Activated CD4-positive, CD25-positive, alpha-beta regulatory T cell treated with anti-CD3 and anti-CD28 coated beads, Interleukin-2, amount 50 U/mL, for 16 hours (primary cell): ENCODE results near the gene TWF2.

Experiments
- DNase-seq: peaks from one replicate; pipeline ENCODE4 v3.0.0-alpha.2; 2020; ENCODE audit warnings: low read depth, low spot score

Gene TWF2

DNA sequence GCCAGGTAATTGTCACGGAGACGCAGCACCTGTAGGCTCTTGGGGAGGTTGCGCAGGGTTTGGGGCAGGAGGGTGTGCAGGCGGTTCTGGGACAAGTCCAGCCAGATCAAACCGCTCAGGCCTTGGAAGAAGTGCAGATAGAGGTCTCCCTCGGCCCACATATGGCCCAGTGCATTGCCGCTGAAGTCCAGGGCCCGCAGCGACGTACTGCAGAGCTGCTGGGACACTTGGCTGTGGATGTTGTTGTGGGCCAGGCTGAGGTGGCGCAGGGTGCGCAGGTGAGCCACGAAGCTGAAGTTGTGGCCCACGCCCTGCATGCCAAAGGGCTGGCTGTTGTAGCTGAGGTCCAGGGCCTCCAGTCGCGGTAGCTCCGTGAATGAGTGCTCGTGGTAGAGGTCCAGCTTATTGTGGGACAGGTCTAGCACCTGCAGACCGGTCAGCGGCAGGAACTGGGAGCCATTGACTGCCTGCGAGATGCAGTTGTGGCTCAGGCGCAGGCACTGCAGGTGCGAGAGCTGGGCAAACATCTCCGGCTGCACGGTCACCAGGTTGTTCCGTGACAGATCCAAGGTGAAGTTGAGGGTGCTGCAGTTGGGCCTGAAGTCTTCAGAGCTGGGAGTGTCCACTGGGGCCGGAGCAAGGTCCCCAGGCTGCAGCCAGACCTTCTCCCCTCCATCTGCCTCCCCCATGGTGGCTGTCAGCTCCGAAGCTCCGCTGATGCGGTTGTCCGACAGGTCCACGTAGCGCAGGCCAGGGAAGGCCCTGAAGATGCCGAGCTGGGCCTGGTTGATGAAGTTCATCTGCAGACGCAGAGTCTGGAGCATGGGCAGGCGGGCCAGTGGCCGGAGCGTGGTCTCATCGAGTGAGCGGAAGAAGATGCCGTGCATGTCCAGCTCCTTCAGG lies 16.4 kb downstream of the TWF2 start:
- DNase-seq: no peak

DNA sequence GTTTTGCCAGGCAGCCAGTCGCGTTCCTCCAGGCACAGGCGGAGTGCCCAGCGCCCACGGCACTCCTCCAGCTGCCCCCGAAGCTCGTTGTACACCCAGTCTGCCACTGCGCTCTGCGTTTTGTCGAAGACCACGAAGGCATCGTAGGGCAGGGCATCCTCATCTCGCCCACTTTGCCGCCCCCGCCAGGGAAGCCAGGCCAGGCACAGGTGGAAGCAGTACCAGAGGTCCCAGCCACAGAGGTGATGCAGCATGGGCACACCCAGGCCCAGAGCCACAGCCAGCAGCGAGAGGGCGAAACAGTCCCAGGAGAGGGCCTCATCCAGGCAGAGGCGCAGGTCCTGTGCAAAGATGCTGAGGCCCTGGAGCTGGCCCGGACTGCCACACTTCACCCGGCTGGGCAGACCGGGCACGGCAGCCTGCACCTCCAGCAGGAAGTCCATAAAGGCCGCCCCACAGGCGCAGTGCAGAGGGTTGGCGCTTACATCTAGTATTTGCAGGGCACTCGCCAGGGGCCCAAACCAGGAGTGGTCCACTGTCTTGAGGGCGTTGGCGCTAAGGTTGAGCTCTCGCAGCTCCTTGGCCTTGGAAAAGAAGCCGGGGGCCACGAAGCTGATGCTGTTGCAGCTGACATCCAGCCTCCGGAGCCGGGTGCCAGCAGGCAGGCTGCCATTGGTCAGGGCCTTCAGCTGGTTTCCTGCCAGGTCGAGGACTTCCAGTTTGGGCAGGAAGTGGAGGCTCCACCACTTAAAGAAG lies 17.2 kb downstream of the TWF2 start:
- no peak for DNase-seq

DNA sequence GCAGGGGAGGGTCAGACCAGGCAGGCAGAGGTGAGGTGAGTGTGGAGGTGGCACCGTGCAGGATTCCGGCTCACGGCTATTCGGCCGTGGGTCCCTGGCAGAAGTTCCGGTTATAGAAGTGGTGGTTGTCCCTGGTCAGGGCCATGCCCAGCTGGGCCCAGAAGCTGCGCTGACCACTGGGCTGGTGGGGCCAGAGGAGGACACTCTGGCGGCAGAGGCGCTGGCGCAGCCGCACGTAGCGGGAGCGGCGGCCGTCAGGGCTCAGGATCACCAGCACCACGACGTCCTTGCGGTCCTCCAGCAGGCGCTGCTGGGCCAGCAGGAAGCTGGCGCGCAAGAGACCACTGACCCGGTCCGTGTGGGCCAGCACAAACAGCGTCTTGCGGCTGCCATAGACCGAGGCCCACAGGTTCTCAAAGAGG lies 17.8 kb downstream of the TWF2 start:
- DNase-seq: no peak

DNA sequence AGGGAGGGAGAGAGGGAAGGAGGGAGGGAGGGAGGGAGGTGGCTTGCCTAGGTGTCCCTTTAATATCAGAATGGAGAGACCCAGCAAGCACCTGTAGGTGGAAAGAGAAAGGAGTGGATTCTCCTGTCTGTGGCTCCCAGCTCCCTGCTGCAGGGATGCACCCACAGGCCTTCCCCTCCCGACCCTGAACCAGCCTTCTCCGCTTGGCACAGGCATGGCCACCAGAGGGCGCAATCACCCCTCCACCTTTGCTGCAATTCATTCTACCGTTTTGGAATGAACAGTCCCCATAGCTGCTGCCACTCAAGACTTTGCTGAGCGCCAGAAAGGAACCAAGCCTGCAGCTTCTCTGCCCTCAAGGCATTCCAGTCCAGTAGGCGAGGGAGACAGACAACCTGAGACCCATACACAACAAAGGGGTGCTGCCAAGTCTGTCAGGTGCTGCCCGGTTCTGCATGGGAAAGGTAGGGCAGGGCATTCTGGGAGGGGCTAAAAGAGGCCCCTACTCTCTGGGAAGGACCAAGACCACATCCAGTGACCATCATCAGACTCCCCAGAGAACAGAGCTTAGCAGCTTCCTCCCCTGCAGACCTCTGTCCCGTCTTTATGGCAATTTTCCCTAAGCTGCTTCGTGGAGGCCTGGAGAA lies 18.5 kb downstream of the TWF2 start:
- DNase-seq: peak; percentile 80

DNA sequence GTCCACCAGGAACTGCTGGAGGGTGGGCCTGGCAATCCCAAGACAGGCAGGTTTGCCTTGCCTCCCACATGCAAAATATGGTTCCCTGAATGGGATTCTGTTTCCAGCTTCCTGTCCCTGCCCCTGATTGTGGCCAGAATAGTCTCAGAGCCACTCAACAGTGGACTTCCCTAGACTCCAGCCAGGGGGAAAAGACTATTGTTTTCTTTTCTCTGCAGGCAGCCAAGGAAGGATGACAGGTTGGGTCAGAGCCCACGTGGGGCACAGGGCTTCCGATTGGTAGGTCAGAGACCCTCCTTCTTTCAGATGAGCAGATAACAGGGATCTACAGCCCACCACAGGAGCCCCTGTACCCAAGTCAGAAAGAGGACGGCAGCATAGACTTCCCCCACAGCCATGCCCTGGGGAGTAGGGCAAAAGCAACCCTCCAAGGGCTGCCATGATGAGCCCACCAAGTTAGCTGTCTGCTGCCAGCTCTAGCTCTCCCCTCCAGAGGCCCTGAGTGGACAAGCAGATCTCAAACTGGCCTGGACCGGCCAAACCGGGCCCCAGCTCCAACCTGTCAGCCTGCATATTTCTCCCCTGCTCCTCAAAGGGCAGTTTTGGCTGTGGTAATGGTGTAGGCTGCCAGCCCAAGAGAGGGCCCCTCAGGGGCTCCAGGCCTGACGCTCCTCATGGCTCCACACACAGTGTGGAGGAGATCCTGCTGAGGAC lies 19.9 kb downstream of the TWF2 start:
- no peak for DNase-seq

DNA sequence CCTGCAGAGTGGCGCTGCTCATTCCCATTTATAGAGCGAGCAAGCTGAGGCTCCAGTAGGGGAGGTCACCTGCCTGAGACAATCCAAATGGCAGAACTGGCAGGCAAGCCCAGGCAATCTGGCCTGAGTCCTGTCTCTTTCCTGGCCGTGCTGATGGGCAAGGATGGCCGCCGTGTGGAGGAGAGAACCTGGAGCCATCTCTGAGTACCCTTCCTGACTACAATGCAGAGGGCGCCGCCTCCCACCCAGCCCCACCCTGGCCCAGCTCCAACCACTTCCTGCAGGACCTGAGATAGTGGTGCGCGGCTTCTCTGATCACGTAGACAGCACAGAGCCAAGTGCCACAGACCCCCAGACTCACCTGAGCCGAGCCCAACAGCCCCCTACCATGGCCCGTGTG lies 20.5 kb downstream of the TWF2 start:
- no peak for DNase-seq

DNA sequence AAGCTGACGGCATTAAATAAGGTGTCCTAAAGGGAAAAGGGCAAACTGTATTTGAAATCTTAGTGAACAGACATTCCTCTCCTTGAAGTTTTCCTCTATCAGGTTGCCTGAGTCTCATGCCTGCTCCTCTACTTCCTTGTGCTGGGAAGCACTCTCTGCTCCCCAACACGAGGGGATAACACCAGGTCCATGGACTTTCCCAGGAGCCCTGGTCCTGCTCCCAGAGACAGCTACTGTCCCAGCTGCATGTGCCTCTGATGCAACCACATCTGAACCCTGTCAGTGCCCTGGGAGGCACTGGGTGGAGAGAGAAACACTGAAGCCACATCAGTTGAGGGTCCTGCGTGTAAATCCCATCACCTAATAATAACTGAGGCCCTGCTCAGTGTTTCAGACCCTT lies 20.9 kb downstream of the TWF2 start:
- no peak for DNase-seq

DNA sequence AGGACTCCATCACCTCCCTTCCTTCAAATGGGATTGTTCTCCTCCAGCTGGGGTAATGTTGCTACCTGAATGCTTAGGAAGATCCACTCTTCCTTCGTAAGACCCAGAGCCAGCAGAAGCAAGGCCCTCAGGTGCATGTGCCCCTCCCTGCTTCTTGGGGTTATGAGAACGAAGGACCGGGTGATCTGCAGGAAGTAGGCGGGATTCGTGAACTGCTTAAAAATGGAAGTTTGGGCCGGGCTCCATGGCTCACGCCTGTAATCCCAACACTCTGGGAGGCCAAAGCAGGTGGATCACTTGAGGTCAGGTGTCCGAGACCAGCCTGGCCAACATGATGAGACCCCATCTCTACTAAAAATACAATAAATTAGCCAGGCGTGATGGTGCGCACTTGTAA lies 21.6 kb downstream of the TWF2 start:
- no peak for DNase-seq

DNA sequence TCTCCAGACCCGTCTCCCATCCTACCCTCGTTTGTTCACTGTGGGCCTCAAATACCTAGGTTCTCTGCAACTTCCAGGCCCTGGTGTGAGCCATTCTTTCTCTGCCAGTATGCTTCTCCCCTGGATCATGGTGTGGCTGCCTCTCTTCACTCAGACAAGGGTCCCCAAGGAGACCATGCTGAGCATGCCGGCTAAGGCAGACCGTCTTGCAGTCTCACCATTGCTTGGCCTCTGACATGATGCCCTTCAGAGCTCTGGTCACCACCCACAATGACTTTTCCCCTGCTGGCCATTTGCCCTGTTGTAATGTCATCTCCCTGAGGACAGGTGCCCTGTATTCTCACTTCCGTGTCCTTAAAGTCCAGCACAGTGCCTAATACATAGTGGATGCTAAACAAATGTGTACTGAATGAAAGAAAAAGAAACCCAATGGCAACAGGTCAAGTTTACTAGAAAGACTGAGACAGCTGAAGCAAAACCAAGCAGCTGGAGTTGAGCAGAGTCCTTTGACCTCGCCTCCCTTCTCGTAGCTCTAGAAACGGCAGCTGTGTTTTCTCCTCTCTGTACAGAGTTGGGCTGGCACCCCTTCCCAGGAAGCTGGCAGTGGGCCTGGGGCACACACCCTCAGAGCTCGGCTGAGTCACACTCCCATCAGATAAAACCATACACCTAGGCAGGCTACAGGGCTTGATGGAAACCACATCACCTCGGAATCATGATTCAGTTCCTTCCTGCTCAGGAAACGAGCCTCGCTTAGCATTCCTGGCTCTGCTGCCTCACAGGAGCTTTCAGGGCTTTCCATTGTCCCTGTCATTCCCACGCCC lies 22.2 kb downstream of the TWF2 start:
- no peak for DNase-seq

DNA sequence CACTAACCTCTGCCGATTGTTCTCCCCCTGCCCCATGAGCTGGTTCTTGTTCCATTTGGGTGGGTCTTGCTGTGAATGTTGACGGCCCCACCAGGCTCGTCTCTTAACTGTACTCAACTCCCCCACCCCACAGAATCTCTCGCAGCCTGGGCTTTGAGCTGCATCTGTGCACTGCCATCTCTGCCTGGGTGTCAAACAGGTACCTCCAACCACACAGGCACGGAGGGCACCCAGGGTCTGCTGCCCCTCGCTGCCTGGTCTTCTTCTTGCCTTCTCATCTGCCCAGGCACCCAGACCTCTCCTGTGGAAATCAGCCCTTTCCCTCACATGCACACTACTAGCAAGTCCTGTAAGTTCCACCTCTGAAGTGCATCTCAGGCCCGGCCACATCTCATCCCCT lies 23.6 kb downstream of the TWF2 start:
- no peak for DNase-seq

DNA sequence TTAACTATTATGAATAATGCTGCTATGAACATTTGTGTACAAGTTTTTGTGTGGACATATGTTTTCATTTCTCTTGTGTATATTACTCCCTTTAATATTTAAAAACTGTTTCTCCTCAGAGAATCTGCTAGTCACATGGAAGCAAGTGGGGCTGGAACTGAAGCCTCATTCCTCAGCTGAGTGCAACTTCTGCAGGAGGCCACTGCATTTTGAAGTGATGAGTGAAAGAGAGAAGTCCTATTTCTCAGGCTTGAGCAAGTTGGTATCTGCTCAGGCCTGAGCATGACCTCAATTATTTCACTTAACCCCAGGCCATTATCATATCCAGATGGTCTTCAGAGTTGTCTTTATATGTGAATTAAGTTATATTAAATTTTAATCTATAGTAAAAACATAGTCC lies 25.1 kb downstream of the TWF2 start:
- no peak for DNase-seq

DNA sequence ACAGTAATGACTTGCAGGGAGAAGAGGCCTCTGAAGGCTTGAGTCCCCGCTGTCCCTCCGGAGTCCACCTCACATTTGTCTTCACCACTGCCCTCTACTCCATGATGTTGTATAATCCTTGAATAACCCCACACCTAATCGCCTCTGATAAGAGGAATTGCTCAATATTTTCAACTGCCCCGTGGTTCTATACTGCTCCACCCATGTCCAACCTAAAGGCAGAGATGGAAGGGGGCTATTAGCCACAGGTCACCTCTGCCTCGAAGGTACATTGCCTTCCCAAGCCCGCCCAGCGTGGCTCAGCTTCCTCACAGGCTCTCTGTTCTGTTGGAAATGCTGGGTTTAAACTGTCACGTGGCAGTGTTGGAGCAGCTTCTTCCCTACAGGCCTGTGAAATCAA lies 26.0 kb downstream of the TWF2 start:
- no peak for DNase-seq

DNA sequence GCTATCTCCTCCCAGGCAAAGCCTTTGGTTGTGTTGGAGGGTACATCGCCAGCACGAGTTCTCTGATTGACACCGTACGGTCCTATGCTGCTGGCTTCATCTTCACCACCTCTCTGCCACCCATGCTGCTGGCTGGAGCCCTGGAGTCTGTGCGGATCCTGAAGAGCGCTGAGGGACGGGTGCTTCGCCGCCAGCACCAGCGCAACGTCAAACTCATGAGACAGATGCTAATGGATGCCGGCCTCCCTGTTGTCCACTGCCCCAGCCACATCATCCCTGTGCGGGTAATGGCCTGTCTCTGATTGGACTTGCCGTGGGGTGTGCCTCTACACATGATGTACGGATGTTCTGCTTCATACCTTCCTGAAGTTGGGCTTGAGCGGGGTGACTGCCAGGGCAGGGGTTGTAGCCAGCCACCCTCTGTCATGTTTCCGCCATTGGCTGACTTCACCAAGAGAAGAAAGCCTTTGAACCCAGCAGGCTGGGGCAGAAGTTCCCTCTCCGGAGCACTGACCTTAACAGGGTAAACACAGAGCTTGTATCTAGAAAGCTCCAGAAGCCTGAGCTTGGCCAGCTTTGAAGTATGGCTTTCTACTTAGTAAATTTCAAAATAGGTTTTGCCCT lies 27.6 kb downstream of the TWF2 start:
- no peak for DNase-seq

DNA sequence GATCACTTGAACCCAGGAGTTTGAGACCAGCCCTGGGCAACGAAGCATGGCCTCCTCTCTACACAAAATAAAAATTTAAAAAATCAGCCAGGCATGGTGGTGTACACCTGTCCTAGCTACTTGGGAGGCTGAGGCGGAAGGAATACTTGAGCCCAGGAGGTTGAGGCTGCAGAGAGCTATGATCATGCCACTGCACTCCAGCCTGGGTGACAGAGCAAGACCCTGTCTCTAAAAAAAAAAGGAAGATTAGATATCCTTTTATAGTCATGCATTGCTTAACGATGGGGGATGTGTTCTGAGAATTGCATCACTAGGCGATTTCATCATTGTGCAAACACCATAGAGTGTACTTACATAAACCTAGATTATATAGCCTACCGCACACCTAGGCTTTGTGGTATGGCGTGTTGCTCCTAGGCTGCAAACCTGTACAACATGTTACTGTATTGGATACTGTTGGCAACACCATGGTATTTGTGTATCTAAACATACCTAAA lies 28.4 kb downstream of the TWF2 start:
- DNase-seq: no peak

DNA sequence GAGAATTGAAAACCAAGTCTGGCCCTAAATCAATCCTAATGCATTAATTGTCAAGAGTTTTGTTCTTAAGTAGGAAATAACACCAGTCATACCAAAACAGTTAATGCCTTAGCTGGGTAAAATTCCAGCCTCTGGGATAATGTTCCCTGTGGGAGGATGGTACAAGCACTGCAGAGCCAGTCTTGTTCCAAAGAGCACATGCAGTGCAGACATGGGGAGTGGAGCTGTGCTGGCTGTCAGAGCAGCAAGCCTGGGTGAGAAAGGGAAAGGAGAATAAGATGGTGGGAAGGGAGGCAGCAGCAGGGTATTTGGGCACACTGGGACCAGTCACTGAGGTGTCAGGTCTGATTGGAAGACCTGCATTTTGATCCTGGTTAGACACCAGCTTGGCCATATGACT lies 28.9 kb downstream of the TWF2 start:
- no peak for DNase-seq

DNA sequence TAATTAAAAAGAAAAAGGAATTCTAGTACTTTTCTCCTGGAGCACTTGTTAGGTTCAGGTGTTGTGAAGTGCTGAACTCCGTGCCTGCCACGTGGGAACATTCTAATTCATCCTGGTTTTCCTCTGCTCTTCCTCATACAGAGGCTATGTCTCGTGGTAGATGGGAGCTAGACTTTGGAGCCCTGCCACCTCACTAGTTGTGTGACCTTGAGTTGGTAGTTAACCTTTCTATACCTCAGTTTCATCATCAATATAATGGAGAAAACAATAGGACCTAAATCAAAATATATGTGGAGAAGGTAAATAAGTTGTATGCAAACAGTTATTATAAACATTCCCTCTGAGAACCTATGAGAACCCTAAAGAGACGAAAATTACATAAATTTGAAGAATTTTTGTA lies 30.4 kb downstream of the TWF2 start:
- no peak for DNase-seq

DNA sequence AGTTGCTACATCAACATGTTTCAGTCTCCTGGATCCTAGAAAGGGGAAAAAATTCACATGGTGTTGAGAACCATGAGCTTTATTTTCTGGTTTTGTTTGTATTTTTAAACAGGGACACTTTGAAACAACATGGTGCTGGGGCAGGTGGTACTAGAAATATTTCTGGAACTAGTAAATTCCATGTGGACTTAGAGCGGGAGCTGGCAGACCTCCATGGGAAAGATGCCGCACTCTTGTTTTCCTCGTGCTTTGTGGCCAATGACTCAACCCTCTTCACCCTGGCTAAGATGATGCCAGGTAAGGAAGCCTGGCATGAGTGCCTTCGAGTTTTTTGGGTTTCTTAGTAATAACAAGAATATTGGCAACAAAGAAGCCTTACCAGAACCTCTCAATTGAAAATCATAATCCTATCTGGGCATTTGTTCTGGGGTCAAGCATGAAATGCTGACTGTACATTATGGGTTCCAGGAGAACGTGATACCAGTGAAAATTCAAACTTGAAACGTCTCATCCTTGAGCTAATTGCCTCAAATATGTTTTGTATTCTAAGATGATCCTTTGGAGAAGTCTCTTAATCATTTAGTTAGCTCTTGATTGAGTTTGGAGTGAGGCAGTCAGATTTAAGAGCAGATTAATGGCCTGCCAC lies 33.1 kb downstream of the TWF2 start:
- DNase-seq: no peak

DNA sequence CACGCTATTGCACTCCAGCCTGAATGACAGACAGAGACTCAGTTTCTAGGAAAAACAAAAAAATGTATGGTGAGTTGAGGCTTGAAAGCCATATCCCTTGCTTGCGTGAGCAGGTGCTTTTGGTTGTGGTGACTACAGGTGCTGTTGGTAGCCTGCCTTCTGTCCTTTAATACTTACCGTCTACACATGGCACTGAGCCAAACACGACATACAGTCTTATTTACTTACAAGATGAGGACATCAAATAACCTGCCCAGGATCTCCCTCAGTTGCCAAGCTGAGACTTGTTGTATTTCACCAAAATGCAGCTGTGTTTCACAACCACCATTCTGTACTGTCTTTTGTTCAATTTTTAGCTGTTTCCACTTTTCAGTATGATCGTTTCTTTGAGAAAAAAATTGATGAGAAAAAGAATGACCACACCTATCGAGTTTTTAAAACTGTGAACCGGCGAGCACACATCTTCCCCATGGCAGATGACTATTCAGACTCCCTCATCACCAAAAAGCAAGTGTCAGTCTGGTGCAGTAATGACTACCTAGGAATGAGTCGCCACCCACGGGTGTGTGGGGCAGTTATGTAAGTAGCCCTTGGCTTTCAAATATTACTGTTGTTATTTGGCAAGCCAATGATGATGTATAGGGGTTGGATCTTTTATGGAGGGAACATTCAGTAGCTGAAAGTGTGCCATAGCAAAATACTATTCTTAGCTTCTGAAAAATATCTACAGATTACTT lies 34.5 kb downstream of the TWF2 start:
- DNase-seq: no peak

DNA sequence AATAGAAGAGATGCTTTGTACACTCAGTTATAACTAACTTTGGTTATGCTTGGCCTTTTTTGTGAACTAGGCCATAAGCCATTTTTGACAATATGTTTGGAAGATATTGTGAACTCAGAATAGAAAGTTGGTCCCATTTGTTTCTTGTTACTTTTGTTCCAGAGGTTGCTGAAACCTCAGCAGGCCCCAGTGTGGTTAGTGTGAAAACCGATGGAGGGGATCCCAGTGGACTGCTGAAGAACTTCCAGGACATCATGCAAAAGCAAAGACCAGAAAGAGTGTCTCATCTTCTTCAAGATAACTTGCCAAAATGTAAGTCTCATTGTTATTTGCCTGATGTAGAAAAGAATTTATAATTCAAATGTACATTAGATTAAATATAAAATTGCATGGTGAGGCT lies 35.3 kb downstream of the TWF2 start:
- DNase-seq: no peak
